Tibial nerve (tissue), 4 donors: ENCODE results near the gene ING4. TPM values are rescaled to one million over a fixed set of nuclear protein-coding genes. Genes with fewer than 3 reads are reported as not detected.

Experiments
- DNase-seq, 2 donors: peaks; one replicate each; pipeline ENCODE4 v3.0.0-alpha.2; 2019; ENCODE audit warnings: low spot score in 2 of 2
- H3K27ac ChIP-seq, 4 donors: fragments of 200-600 bp; sonication (generic) in 3 of 4; one replicate each; pipeline ENCODE4 v1.5.1; 2017 to 2019; ENCODE audit warnings: mild to moderate bottlenecking in 1 of 4
- H3K27me3 ChIP-seq, 2 donors: fragments of 200-600 bp; sonication (generic) in 1 of 2; one replicate each; pipeline versions ENCODE4 v1.5.1 to v1.6.0; 2017 to 2019
- H3K36me3 ChIP-seq, 3 donors: fragments of 200-600 bp; sonication (generic); one replicate each; pipeline ENCODE4 v1.5.1; 2018 to 2019
- H3K4me1 ChIP-seq, 4 donors: fragments of 200-600 bp; sonication (generic) in 3 of 4; one replicate each; pipeline ENCODE4 v1.5.1; 2017 to 2019
- H3K4me3 ChIP-seq, 4 donors: fragments of 200-600 bp; sonication (generic) in 3 of 4; one replicate each; pipeline ENCODE4 v1.5.1; 2017 to 2019; ENCODE audit warnings: mild to moderate bottlenecking in 1 of 4, moderate library complexity in 1 of 4
- H3K9me3 ChIP-seq, 4 donors: fragments of 200-600 bp; sonication (generic) in 3 of 4; one replicate each; pipeline ENCODE4 v1.5.1; 2017 to 2019
- CTCF ChIP-seq, 5 experiments: fragments of 200-600 bp in 3 of 5; fragments of 450-650 bp in 2 of 5; sonication (generic) in 3 of 5; IDR thresholded peaks; one replicate each; pipeline ENCODE4 v1.5.1; 2016 to 2019; ENCODE audit warnings: antibody characterized with exemption in 5 of 5, mild to moderate bottlenecking in 3 of 5, moderate library complexity in 2 of 5
- EP300 ChIP-seq, 2 donors: sonication (generic); formaldehyde crosslinking; IDR thresholded peaks; one replicate each; pipeline ENCODE4 v1.6.1; 2017; ENCODE audit warnings: antibody characterized with exemption in 2 of 2, mild to moderate bottlenecking in 1 of 2
- POLR2A ChIP-seq, 2 donors: fragments of 450-650 bp; IDR thresholded peaks; one replicate each; pipeline ENCODE4 v1.6.1; 2017; ENCODE audit warnings: antibody characterized with exemption in 2 of 2, mild to moderate bottlenecking in 2 of 2, moderate library complexity in 2 of 2
- WGBS, 2 donors: methylation state at CpG; one replicate each; pipeline ENCODE4 v1.1.5; 2018; 5-methylcytosine and 5-hydroxymethylcytosine counted together
- total RNA-seq, 4 donors: library from RNA; depleted of rRNA; stranded (reverse); fragments of >200 nt; gene quantifications; one replicate each; pipeline ENCODE4 v1.1.0, GENCODE V29; 2016

ING4 gene
- total RNA-seq, 4 donors from 2014 or later, result 32.6 to 52.5 (median 45.3) TPM

DNA sequence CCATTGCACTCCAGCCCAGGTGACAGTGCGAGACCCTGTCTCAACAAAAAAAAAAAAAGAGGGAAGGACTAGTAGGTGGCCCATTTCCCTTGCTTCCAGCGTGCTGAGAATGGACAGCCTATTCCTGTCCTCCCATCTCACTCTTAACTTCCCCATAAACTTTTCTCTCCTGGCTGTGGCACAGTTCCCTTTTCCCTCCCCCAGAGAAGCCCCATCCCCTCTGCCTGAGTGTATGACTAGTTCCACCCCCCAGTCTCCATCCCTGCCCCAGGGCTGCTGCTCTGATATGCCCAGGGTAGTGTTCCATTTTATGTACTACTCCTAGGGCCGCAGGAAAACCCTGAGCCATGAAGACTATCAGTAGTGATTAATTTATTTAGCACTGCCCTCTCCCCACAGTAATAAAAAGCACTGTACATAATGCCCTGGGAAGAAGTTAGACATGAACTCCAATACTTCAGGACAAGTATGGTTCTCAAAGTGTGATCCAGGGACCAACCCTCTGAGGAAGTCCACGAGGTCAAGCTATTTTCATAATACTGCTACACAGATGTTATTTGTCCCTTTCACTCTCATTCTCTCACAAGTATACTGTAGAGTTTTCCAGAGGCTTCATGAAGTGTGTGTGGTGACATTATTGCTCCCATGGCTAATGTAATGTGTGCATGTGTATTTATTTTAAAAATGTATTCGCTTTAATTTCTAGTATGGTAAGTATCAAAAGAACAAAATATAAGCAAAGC is 44.3 kb downstream of the ING4 start:
- Histone ChIP-seq H3K27ac (no peak overlapping the region), H3K4me3 (no peak overlapping the region), H3K27me3 (peaks cover 0 to 14% of the 10 kb centered on the region in 2 donors), H3K9me3 (no peaks in the 10 kb centered on the region), H3K4me1 (peaks cover 0 to 17% (median 5%) of the 10 kb centered on the region in 4 donors), H3K36me3 (no peaks in the 10 kb centered on the region)
- WGBS, 2 donors, result 59 to 83% methylated on average over 5 of the region's 5 CpGs
- no peak for DNase-seq
- TF ChIP-seq POLR2A (IDR thresholded peaks at IDR 0.05) (no peak), CTCF (IDR thresholded peaks at IDR 0.05) (no peak), EP300 (IDR thresholded peaks at IDR 0.05) (no peak)

GRCh38 chr12:6615802-6616201 is 47.1 kb downstream of the ING4 start:
- 41 to 44% methylated on average over 3 of the region's 3 CpGs for WGBS, 2 donors
- no peak overlapping the region for H3K4me3 ChIP-seq
- TF ChIP-seq EP300 (IDR thresholded peaks at IDR 0.05) (no peak), CTCF (IDR thresholded peaks at IDR 0.05) (no peak), POLR2A (IDR thresholded peaks at IDR 0.05) (no peak)
- H3K27me3 ChIP-seq, result peaks cover 0 to 11% of the 10 kb centered on the region in 2 donors
- H3K27ac ChIP-seq, result peak overlapping the region in 3 of 4 donors; percentile 52 to 61 (median 56)
- no peak for DNase-seq
- H3K9me3 ChIP-seq, result no peaks in the 10 kb centered on the region
- peaks cover 0 to 40% (median 25%) of the 10 kb centered on the region in 4 donors for H3K4me1 ChIP-seq
- H3K36me3 ChIP-seq, result no peaks in the 10 kb centered on the region

GRCh38 chr12:6614513-6615172 is 48.3 kb downstream of the ING4 start:
- H3K27ac ChIP-seq, result peak overlapping the region; percentile 66 to 96 (median 91)
- H3K4me3 ChIP-seq, result no peak overlapping the region
- H3K4me1 ChIP-seq, result peaks cover 0 to 37% (median 25%) of the 10 kb centered on the region in 4 donors
- DNase-seq, result no peak
- H3K9me3 ChIP-seq, result no peaks in the 10 kb centered on the region
- TF ChIP-seq CTCF (IDR thresholded peaks at IDR 0.05), result no peak
- TF ChIP-seq POLR2A (IDR thresholded peaks at IDR 0.05), result no peak
- no peak for TF ChIP-seq EP300 (IDR thresholded peaks at IDR 0.05)
- no peaks in the 10 kb centered on the region for H3K36me3 ChIP-seq
- WGBS, 2 donors, result 58 to 70% methylated on average over 7 of the region's 7 CpGs
- H3K27me3 ChIP-seq, result no peaks in the 10 kb centered on the region

DNA sequence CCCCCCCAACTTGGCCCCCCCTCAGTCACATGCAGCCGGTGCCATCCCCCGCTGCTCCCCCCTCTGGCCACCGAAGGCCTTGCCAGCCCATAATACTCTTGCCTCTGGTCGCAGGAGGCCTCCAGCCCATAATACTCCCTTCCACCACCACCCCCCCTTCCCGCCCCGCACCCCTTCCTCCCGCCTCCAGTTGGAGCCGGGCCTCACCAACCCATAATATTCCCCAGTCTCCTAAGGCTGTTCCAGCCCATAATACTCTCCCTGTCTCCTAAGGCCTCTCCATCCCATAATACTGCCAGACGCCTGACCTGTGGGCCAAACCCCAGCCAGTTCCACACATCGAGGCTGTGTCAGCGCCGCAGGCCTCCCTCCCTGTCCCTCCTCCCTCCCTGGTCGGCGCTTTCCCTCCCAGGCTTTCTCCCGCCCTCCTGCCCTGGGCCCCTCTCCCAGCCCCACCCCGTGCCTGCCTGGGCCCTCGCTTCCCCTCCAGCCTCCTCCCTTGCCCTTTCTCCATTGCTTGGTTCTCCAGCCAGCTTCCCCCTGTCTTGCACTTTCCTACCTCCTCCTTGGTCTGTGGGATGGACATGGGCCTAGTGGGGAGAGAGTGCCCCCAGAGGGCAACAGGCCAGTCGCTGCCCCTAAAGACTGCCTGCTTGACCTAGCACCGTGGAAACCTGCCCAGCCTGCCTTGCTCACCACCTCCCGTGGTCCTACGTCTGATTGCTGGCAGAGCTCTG is 49.0 kb downstream of the ING4 start:
- peak overlapping the region; percentile 66 to 96 (median 91) for H3K27ac ChIP-seq
- WGBS, 2 donors, result 3 to 5% methylated on average over 20 to 21 of the region's 21 CpGs
- no peaks in the 10 kb centered on the region for H3K36me3 ChIP-seq
- H3K4me1 ChIP-seq, result peaks cover 0 to 37% (median 25%) of the 10 kb centered on the region in 4 donors
- peak overlapping the region in 1 of 4 donors; percentile 0 for H3K4me3 ChIP-seq
- no peaks in the 10 kb centered on the region for H3K27me3 ChIP-seq
- peak in 1 of 5 experiments; percentile 24 for TF ChIP-seq CTCF (IDR thresholded peaks at IDR 0.05)
- peak in 1 of 2 donors; percentile 88 for TF ChIP-seq EP300 (IDR thresholded peaks at IDR 0.05)
- TF ChIP-seq POLR2A (IDR thresholded peaks at IDR 0.05), result peak in 1 of 2 donors; percentile 34
- peak; percentile 86 for DNase-seq
- peaks cover 0 to under 1% (median 0%) of the 10 kb centered on the region in 4 donors for H3K9me3 ChIP-seq
